Endothelial cell of umbilical vein (primary cell): ENCODE data around the gene SLCO2A1.

Experiments
- CTCF ChIP-seq, 2 donors: IDR thresholded peaks; 1 replicate in 1 of 2; 2 replicates in 1 of 2; pipeline ENCODE4 v1.5.1; 2011; ENCODE audit warnings: low read length in 2 of 2, mild to moderate bottlenecking in 2 of 2, moderate library complexity in 2 of 2, control low read depth in 1 of 2, inconsistent platforms in 1 of 2, low read depth in 1 of 2; ENCODE audit not compliant: insufficient read depth in 1 of 2; ENCODE audit errors: extremely low read depth in 1 of 2
- EZH2 ChIP-seq: IDR thresholded peaks from 2 replicates; pipeline ENCODE4 v1.6.1; 2012; ENCODE audit warnings: borderline replicate concordance, low read depth, mild to moderate bottlenecking, moderate library complexity, low read length, inconsistent platforms; ENCODE audit not compliant: severe bottlenecking
- POLR2A ChIP-seq: IDR thresholded peaks from 2 replicates; pipeline ENCODE4 v1.6.1; 2012; ENCODE audit warnings: low read depth, mild to moderate bottlenecking, control low read depth, low read length

GRCh38 chr3:134073583-134073945 lies 43.8 kb upstream of the SLCO2A1 start:
- TF ChIP-seq CTCF (IDR thresholded peaks at IDR 0.05; ENCODE audit: extremely low read depth in 1 of 2, insufficient read depth in 1 of 2, low read depth in 1 of 2, low read length in 2 of 2) (no peak), EZH2 (no peak), POLR2A (no peak)
